Measurements from ENCODE around the gene CD8A. TPM values are rescaled to one million over a fixed set of nuclear protein-coding genes. Genes with fewer than 3 reads are reported as not detected.

The CD8A gene
- total and polyA plus RNA-seq, 2 of the 8 experiments (the other 6 are each of a cell fraction or from before 2014, with no cell fraction given) = 0.14 to 0.39 TPM

GRCh38 chr2:86750240-86750839, 40.4 kb downstream of the CD8A start (continued):
- TF ChIP-seq JUND (IDR thresholded peaks at IDR 0.05; ENCODE audit: low read length) (no peak), POU5F1 (IDR thresholded peaks at IDR 0.05; ENCODE audit: low read depth, low read length) (no peak), EZH2 (IDR thresholded peaks at IDR 0.05; ENCODE audit: low read depth, low read length, severe bottlenecking) (no peak), MAX (IDR thresholded peaks at IDR 0.05) (no peak)
